ENCODE measurements around the gene GATAD2B. TPM values are rescaled to one million over a fixed set of nuclear protein-coding genes. Genes with fewer than 3 reads are reported as not detected.

Gene GATAD2B
- total RNA-seq (2014; rRNA removed; shearing (Covaris generic)), result 4.2 and 5.1 TPM in 2 replicates

GRCh38 chr1:153922972-153923925 is at the start of gene GATAD2B:
Gene GATAD2B, minus strand, starts transcription at chr1:153922972. Its CDS starts 94,625 bp downstream, at chr1:153828347.
- DNase-seq (ENCODE audit: low spot score), result peak; percentile 99

GRCh38 chr1:153970346-153970745 is 47.6 kb upstream of the GATAD2B start:
- DNase-seq (ENCODE audit: low spot score), result no peak

- DNase-seq (ENCODE audit: low spot score), result no peak
Observed at GRCh38 chr1:153968972-153969371, 46.2 kb upstream of the GATAD2B start.

GRCh38 chr1:153968408-153968807 is 45.6 kb upstream of the GATAD2B start:
- no peak for DNase-seq (ENCODE audit: low spot score)

- DNase-seq (ENCODE audit: low spot score), result no peak
Observed at GRCh38 chr1:153968000-153968363, 45.2 kb upstream of the GATAD2B start.

GRCh38 chr1:153967107-153967999 is 44.6 kb upstream of the GATAD2B start, which contains the start of gene CREB3L4:
Gene CREB3L4, plus strand, starts transcription at chr1:153967902. Its CDS starts 624 bp downstream, at chr1:153968526.
- DNase-seq (ENCODE audit: low spot score), result peak; percentile 96

GRCh38 chr1:153963850-153964331 is 41.1 kb upstream of the GATAD2B start:
- DNase-seq (ENCODE audit: low spot score), result peak; percentile 88

GRCh38 chr1:153963030-153963849 is 40.5 kb upstream of the GATAD2B start, which contains the start of gene SLC39A1:
Gene SLC39A1, minus strand, starts transcription at chr1:153963537. Its CDS starts 822 bp downstream, at chr1:153962715.
- DNase-seq (ENCODE audit: low spot score), result peak; percentile 98

- peak; percentile 60 for DNase-seq (ENCODE audit: low spot score)
Observed at GRCh38 chr1:153962088-153963029, 39.6 kb upstream of the GATAD2B start.

GRCh38 chr1:153961421-153961820 is 38.6 kb upstream of the GATAD2B start:
- no peak for DNase-seq (ENCODE audit: low spot score)

- no peak for DNase-seq (ENCODE audit: low spot score)
Observed at GRCh38 chr1:153960206-153960605, 37.4 kb upstream of the GATAD2B start.

- no peak for DNase-seq (ENCODE audit: low spot score)
Observed at GRCh38 chr1:153959454-153959853, 36.7 kb upstream of the GATAD2B start.

GRCh38 chr1:153958961-153959260 is 36.1 kb upstream of the GATAD2B start:
- no peak for DNase-seq (ENCODE audit: low spot score)

GRCh38 chr1:153958111-153958960 is 35.6 kb upstream of the GATAD2B start, which contains the start of gene CRTC2:
Gene CRTC2, minus strand, starts transcription at chr1:153958612. Its CDS starts 115 bp downstream, at chr1:153958497.
- peak; percentile 98 for DNase-seq (ENCODE audit: low spot score)

GRCh38 chr1:153957744-153958110 is 35.0 kb upstream of the GATAD2B start:
- no peak for DNase-seq (ENCODE audit: low spot score)

GRCh38 chr1:153956997-153957715 is 34.4 kb upstream of the GATAD2B start:
- no peak for DNase-seq (ENCODE audit: low spot score)

- DNase-seq (ENCODE audit: low spot score), result no peak
Observed at GRCh38 chr1:153954826-153955225, 32.1 kb upstream of the GATAD2B start.

GRCh38 chr1:153953859-153954365 is 31.1 kb upstream of the GATAD2B start:
- no peak for DNase-seq (ENCODE audit: low spot score)
